ENCODE results near the gene EBF3.

Gene EBF3

GRCh38 chr10:129945526-129945925 is 18.5 kb downstream of the EBF3 start:
- ChIA-PET CTCF (no interaction called here), POLR2A (no interaction called here)
- DNase-seq (ENCODE audit: extremely low spot score): no peak
- TF ChIP-seq, protein P1, sequence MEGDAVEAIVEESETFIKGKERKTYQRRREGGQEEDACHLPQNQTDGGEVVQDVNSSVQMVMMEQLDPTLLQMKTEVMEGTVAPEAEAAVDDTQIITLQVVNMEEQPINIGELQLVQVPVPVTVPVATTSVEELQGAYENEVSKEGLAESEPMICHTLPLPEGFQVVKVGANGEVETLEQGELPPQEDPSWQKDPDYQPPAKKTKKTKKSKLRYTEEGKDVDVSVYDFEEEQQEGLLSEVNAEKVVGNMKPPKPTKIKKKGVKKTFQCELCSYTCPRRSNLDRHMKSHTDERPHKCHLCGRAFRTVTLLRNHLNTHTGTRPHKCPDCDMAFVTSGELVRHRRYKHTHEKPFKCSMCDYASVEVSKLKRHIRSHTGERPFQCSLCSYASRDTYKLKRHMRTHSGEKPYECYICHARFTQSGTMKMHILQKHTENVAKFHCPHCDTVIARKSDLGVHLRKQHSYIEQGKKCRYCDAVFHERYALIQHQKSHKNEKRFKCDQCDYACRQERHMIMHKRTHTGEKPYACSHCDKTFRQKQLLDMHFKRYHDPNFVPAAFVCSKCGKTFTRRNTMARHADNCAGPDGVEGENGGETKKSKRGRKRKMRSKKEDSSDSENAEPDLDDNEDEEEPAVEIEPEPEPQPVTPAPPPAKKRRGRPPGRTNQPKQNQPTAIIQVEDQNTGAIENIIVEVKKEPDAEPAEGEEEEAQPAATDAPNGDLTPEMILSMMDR (IDR thresholded peaks at IDR 0.05; ENCODE audit: control extremely low read depth, extremely low read depth, low read depth, missing control alignments): no peak

DNA sequence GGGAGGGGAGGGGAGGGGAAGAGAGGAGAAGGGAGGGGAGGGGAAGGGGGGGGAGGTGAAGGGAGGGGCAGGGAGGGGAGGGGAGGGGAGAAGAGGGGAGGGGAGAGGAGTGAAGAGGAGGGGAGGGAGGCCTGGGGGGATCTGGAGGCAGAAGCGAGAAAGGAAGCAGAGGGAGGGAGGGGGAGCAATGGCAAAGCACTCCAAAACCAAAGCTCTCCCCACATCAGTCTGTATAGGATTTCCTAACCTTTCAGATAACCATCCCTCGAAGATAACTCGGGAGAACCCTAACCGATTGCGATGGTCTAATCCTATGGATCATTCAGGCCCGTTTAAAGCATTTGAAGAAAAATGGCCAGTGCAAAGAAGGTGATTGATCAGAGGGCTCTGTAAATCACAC is 19.0 kb downstream of the EBF3 start:
- ChIA-PET POLR2A (no interaction called here), CTCF (no interaction called here)
- no peak for DNase-seq (ENCODE audit: extremely low spot score)
- TF ChIP-seq, protein P1 (IDR thresholded peaks at IDR 0.05; ENCODE audit: control extremely low read depth, extremely low read depth, low read depth, missing control alignments): no peak

DNA sequence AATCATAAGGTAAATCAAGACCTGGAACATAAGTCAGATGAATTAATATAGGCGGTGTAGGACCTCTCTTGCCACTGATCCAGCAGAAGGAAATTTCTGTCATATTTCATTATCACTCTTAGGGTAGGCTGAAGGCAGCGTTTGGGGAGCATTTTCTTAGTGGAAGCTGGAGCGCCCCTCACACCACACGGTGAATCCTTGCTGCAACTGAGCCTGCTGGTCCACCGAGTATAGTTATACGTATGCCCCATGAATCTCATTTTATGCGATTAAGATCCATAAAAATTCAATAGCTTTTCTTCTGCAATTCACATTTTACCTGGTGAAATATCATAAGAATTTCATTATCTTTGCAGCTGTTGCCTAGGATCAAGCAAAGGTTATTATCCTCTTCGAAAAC is 19.6 kb downstream of the EBF3 start:
- DNase-seq (ENCODE audit: extremely low spot score): no peak
- TF ChIP-seq, protein P1 (IDR thresholded peaks at IDR 0.05; ENCODE audit: control extremely low read depth, extremely low read depth, low read depth, missing control alignments): no peak
- ChIA-PET CTCF (no interaction called here), POLR2A (no interaction called here)

DNA sequence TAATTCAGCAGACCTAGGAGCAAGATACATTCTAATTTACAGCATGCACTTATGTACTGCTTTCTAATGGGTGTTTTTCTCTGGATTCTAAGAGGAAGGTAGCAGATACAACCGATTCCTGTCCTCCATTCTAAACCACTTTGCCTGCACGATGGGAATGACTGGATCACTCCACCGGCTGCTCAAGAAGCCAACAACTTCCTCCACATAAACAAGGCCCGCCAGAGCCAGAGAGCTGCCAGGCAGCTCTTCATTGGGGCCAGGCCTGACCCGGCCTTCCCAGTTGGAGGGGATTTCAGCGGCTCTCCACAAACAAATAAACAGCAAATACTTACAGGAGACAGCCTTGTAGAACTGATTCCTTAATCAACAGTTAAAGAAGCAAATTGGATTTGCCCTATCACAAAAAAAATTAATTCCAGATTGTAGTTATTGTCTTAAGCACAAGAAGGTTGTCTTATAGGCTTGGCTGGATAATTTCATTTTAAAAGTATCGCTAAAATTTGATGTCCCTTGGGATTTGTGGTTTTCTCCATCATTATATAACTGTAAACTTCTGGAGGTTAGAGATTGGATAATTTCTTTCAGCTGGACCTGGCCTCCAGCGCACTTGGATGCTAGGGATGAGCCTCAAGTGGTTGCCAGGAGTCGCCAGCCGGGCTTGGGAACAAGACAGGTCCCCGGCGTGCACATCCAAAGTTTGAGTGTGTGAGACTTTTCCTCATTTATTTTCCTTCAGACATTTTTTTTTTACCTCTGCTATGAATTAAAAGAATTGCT is 20.9 kb downstream of the EBF3 start:
- ChIA-PET CTCF (no interaction called here), POLR2A (no interaction called here)
- TF ChIP-seq, protein P1 (IDR thresholded peaks at IDR 0.05; ENCODE audit: control extremely low read depth, extremely low read depth, low read depth, missing control alignments): no peak
- no peak for DNase-seq (ENCODE audit: extremely low spot score)

- POLR2A ChIA-PET: no interaction called here
- TF ChIP-seq, protein P1 (IDR thresholded peaks at IDR 0.05; ENCODE audit: control extremely low read depth, extremely low read depth, low read depth, missing control alignments): no peak
Observed at GRCh38 chr10:129942391-129942790, 21.7 kb downstream of the EBF3 start.

DNA sequence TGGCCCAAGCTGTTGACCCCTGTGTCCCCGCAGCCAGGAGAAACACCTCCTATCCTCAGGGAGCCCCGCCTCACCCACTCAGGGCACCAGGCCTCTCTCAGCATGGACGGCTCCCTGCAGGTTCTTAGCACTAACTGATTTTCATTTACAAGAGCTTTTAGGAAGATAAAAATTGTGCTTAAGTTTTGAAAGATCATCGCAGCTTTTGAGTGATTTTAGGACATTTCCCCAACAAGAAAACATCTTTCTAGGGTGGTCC is 22.1 kb downstream of the EBF3 start:
- DNase-seq (ENCODE audit: extremely low spot score): no peak
- POLR2A ChIA-PET: no interaction called here
- TF ChIP-seq, protein P1 (IDR thresholded peaks at IDR 0.05; ENCODE audit: control extremely low read depth, extremely low read depth, low read depth, missing control alignments): no peak
- CTCF ChIA-PET: no interaction called here

More at GRCh38 chr10:129942391-129942790, 21.7 kb downstream of the EBF3 start:
- CTCF ChIA-PET: no interaction called here
- no peak for DNase-seq (ENCODE audit: extremely low spot score)
